ENCODE data around the gene UNCX.

UNCX gene

GRCh38 chr7:1244700-1245523 lies 12.2 kb downstream of the UNCX start:
- DNase-seq = no peak

GRCh38 chr7:1245524-1246050 lies 12.9 kb downstream of the UNCX start:
- no peak for DNase-seq

GRCh38 chr7:1246160-1246870 lies 13.6 kb downstream of the UNCX start:
- no peak for DNase-seq

GRCh38 chr7:1246871-1247526 lies 14.3 kb downstream of the UNCX start:
- DNase-seq = no peak

GRCh38 chr7:1247527-1248041 lies 14.9 kb downstream of the UNCX start:
- DNase-seq = no peak

GRCh38 chr7:1248143-1248915 lies 15.7 kb downstream of the UNCX start:
- DNase-seq = no peak

- no peak for DNase-seq
These were observed 16.4 kb downstream of the UNCX start for GRCh38 chr7:1248916-1249581.

- DNase-seq = no peak
These were observed 17.1 kb downstream of the UNCX start for GRCh38 chr7:1249731-1250130.

GRCh38 chr7:1250901-1251300 lies 18.2 kb downstream of the UNCX start:
- no peak for DNase-seq

- no peak for DNase-seq
These were observed 19.3 kb downstream of the UNCX start for GRCh38 chr7:1251796-1252539.

GRCh38 chr7:1252540-1253090 lies 19.9 kb downstream of the UNCX start:
- no peak for DNase-seq

GRCh38 chr7:1253681-1254181 lies 21.1 kb downstream of the UNCX start:
- DNase-seq = no peak

GRCh38 chr7:1254281-1255079 lies 21.8 kb downstream of the UNCX start:
- no peak for DNase-seq

- no peak for DNase-seq
These were observed 22.6 kb downstream of the UNCX start for GRCh38 chr7:1255080-1255816.

GRCh38 chr7:1255817-1256340 lies 23.2 kb downstream of the UNCX start:
- DNase-seq = no peak

- no peak for DNase-seq
These were observed 23.9 kb downstream of the UNCX start for GRCh38 chr7:1256621-1257020.

GRCh38 chr7:1257221-1257620 lies 24.5 kb downstream of the UNCX start:
- DNase-seq = no peak

- DNase-seq = no peak
These were observed 25.2 kb downstream of the UNCX start for GRCh38 chr7:1257863-1258262.
